NCI-H146 (cell line): ENCODE measurements around the gene SLC9A5.

Source experiments
- DNase-seq: peaks from one replicate; lab custom pipeline; 2025; lab: John Stamatoyannopoulos, UW

The SLC9A5 gene

GRCh38 chr16:67238806-67239470 lies 9.8 kb upstream of the SLC9A5 start:
- DNase-seq = no peak

DNA sequence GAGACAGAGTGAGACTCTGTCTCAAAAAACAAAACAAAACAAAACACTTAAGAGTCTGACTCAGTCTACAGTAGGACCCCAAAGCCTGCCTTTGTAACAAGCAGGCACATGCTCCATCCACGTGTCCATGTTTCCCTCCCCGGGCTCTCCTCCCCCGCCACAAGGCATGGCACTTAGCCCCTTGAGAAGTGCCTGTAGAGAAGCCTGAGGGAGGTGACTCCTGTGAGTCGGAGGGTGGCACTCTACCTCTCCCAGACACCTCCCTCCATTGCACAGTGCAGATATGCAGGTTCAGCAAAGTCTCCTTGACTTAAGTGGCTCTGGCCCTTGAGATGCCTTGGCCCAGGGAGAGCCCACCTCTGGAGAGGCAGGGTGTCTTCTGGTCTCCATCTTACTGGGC lies 8.3 kb upstream of the SLC9A5 start:
- no peak for DNase-seq

GRCh38 chr16:67241008-67241900 lies 7.5 kb upstream of the SLC9A5 start:
- no peak for DNase-seq

GRCh38 chr16:67242138-67242730 lies 6.5 kb upstream of the SLC9A5 start:
- no peak for DNase-seq

- no peak for DNase-seq
Observed at GRCh38 chr16:67243481-67243880, 5.3 kb upstream of the SLC9A5 start.

DNA sequence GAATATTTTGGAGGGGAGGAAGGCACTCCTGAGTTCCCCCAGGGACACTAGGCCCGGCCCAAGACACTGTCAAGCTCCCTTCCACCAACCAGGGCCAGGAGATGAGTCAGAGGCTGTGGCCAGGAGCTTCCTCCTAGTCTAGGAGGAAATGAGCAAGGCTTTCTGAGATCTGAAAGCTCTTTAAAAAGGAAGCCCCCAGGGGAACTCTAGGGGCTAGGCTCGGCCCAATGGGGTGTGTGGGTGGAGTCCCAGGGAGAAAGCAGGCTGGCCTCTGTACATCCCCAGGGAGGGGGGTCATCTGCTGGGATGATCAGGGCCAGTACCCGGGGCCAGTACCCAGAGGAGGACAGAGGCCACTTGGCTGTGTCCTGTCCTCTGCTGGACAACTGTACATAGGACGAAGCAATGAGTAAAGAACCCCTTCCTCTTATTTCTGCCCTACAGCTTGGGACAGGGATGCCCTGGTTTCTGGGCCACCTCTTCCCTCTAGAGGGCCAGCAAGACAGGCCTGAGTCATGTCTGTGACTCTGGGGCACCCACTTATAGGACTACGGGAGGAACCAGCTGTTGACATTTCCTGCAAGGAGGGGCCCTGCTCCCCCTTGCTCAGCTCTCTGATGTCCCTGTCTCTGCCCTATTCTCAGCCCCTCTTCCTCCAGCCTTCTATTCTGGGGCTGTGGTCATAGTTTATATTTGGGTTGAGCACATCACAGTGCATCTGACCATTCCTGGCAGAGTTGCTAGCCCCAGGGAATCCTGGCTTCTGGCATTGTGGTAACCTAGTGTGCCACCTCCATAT lies 4.2 kb upstream of the SLC9A5 start:
- no peak for DNase-seq

DNA sequence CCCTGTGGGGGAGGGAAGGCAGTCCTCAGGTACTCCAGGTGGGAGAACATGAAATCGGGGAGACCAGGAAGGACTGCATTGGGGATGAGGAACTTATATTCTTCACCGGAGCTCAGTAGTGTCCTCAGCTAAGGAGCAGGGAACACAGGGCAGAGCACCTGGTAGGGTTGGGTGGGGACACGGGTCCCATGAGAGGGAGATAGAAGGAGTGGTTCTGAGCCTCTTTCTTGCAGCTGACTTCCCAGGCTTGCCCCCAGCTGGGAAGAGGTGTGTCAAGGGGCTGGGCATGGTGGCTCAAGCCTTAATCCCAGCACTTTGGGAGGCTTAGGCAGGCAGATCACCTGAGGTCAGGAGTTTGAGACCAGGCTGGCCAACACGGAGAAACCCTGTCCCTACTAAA lies 3.6 kb upstream of the SLC9A5 start:
- DNase-seq = no peak

DNA sequence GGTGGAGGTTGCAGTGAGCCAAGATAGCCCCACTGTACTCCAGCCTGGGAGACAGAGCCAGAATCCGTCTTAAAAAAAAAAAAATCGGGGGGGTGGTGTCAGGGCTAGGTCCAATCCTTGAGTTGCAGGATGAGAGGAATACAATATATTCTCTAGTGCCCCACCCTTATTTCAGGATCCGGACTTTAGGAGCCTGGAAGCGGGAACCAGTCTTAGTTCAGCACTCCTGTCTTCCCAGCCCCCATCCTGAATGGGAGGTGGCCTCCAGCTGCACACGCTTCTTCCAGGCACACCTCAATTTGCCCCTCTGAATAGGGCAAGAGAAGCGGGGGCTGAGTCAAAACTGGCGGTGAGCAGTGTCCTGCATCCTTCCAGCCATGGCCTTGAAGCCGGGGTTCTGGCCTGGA lies 3.1 kb upstream of the SLC9A5 start:
- peak; percentile 33 for DNase-seq

DNA sequence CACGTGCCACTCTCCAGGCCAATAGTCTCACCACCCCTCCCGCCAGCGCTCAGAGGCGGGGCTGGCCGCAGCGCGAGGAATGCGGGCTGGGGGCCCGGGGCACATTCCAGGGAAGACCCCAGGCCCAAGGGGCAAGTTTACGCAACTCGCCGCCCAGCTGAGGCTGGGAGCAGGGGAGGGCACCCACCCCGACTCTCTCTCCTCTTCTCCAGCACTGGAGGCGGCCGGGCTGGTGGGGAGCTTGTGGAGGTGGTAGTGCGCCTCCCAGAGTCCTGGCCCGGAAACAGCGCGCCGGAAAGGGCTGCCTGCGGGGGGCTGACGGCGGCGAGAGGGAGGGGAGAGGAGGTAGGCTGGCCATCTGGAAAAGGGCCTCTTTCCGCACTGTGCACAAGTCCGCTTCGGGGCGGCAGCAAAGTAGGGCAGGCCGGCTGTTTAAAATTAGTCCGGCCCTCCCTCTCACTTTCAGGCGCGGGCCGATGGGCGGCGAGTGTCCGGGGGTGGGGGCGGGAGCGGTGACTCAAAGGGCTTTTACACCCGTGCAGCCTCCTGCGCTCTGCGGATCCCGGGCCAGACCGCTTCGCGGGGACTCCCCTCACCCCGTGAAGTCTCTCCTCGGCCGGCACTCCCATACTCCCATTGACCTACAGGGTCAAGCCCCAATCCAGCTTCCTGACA lies 2.6 kb upstream of the SLC9A5 start:
- DNase-seq = peak; percentile 54

- peak; percentile 92 for DNase-seq
Observed at GRCh38 chr16:67246756-67247191, 2.0 kb upstream of the SLC9A5 start.

DNA sequence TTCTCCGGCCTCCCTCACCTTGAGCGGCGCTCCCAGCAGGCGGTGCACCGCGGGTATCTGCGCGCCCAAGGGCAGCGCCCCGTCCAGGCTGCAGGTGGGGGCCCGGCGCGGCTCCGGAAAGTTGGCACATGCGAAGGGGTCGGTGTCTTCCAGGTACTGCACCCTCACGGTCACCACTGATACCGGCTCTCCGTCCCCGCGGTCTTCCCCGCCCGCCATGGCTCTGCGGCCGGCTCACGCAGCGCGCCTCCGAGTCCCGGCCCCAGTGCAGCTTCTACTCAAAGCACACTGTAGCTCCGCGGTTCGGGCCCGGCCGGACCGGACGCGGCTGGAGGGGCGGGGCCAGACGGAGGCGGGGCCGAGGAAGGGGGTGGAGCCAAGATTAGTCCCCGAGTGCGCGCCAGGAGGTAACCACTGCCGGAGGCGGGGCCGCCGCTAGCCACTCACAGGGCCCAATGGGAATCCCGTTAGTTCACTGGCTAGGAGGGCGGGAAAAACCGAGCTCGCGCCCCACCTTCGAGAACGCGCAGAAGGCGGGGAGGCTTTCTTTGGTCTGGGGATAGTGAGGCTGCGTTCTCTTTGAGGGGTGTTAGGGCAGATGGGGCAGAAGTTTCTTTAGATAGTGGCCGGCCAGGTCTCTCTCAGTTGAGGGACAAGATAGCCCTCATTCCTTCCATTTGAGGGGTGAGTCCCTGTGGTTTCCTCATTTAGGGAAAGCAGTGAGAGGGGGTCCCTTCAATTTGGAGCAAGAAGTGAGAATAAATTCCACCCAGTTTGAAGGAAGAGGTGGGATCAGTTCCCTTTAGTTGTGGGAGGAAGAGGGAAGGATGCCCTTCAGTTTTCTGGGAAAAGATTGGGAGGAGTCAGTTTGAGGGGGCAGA lies 1.3 kb upstream of the SLC9A5 start, which contains the start of gene FHOD1:
TSS of gene FHOD1 (minus strand) at position 290 of the 881 bp plus-strand sequence. CDS start at position 219, 71 bp downstream.
- DNase-seq = peak; percentile 82

DNA sequence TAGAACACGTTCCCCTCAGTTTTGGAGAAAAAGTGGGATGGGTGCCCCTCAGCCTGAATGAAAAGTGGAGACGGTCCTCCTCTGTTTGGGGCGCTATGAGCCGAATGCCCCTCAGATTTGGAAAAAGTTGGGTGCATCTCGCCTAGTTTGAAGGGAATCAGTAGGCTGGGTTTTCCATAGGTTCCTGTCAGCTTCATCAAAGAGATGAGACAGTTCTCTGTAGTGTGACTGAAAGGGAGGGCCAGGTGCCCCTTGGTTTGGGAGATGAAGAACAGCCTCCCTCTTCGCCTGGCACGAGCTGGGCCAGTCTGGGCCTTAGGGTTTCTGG lies 742 bp upstream of the SLC9A5 start:
- no peak for DNase-seq

DNA sequence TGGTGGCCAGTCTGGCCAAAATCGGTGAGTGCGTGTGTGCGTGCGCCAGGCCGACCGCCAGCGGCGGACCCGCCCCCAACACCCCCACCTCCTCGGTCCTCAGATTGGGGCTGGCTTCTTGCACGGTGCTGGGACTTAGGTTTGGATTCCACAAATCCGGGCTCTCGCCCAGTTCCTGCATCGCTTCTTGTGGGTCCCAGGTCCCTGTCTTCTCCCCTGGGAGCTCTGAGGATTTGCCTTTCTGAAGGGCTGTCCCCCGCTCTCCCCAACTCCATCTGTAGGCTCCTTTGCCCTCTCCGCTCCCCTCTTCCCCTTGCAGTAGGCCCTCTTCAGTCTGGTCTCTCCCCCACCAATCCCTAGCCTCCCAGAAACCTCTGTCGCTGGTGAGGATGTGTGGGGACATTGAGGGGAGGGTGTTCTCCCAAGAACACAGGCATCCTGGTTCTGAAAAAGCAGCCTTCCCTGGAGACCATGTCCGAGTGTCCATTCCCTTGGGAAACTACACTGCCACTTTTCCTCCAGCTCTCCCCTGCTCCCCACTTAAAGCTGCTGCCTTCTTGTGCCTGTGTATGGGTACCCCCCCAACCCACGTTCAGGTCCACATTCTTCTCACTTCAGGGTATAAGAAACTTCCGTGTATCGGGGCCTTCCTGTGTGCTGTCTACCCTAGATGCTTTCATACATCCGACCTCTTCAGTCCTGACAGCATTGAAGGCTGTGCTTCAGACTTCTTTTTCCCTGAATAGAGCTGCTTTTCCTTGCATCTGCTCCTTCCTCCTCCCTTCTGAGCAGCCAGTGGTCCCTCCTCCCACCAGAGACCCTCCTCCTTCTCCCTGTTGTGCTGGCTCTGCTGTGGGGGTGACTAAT lies 632 bp downstream of the SLC9A5 start:
- peak; percentile 6 for DNase-seq

- no peak for DNase-seq
Observed at GRCh38 chr16:67250045-67250327, 1.2 kb downstream of the SLC9A5 start.

- DNase-seq = no peak
Observed at GRCh38 chr16:67252609-67253497, 4.1 kb downstream of the SLC9A5 start.

DNA sequence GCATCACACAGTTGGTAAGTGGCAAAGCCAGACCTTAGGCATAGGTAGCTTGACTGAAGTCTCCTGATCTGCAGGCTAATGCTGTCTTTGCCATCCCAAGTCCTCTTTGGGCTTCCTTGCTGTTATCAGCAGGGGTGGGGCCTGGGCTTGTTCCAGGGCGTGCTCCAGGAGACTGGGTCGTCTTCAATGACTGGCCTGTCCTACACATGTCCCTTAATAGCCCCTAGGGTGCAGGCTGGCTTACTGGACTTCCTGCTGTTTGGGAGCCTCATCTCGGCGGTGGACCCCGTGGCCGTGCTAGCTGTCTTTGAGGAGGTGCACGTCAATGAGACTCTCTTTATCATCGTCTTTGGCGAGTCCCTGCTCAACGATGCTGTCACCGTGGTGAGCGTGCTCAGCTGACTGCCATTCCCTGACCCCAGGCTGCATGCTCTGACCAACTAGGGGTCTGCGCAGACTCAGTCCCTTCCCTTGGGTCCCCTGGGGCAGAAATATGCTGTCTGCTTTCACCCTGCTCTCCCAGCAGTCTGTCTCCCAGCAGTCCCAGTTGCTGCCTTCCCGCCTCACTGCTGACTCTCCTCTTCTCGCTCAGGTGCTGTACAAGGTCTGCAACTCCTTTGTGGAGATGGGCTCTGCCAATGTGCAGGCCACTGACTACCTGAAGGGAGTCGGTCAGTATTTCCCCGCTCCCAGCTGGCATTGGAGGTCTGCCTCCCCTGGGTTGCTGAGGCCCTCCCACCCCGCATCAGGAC lies 6.2 kb downstream of the SLC9A5 start:
- no peak for DNase-seq

DNA sequence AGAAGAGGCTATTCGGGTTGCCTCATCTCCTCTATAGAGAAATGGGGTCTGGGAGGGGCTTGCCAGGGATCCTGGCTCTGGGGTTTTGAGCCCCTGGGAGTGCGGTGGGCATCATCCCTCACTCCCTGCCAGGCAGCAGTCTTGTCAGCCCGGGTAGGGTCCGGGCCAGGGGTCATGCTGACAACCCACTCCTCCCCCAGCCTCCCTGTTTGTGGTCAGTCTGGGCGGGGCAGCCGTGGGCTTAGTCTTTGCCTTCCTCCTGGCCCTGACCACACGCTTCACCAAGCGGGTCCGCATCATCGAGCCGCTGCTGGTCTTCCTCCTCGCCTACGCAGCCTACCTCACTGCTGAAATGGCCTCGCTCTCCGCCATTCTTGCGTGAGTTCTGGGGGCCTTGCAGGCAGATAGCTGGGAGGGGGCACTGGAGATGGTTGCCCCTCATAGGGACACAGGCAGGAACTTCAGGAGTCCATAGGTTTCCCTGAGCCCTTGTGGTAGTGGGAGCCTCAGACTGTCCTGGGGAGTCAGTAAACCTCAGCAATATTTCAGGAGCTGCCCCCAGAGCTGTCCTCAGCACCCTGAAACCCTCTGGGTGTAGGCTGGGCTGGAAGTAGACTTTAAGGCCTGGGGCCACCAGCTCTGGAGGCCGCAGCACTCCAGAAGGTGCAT lies 6.9 kb downstream of the SLC9A5 start:
- DNase-seq = no peak
